ENCODE data around the gene AHCY. TPM values are rescaled to one million over a fixed set of nuclear protein-coding genes. Genes with fewer than 3 reads are reported as not detected.

Gene AHCY
- total RNA-seq, 1 experiment from 2014 or later, result 265 TPM

DNA sequence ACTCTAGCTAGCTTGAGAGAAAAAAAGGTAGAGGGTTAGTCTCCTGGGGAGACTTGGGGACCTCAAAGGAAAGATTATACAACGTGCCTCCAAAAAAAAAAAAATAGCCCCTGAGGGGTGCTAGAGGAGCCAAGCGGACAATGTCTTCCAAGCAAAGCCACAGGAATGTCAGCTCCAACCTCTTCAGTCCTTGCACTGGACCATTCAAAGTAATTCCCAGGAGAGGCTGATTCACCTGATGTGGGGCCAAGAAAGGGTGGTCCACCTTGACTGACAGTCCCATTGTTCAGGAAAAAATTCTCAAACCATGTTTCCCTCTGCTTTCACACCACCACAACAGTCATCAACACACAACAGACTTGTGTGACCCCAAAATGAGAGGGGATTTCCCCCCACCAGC is 31.2 kb downstream of the AHCY start:
- no TSS peak for BruUV-seq (replicated peaks)
- ChIA-PET CTCF (interaction anchor here (0.6 kb wide), 1 partner anchor 33 kb away, joined by 4 read pairs; no protein-coding TSS in a partner anchor), POLR2A (ENCODE audit: unreplicated experiment) (interaction anchor here (0.6 kb wide), 1 partner anchor 129 kb away, joined by 9 read pairs; no protein-coding TSS in a partner anchor)

GRCh38 chr20:34269996-34270627 is 33.0 kb downstream of the AHCY start:
- Histone ChIP-seq H3K9me2 (replicated peaks; ENCODE audit: low read length) (no peaks in the 10 kb centered on the region), H3K9ac (ENCODE audit: low read length) (no peak overlapping the region), H3K36me3 (ENCODE audit: low read depth, low read length) (peaks cover 11% of the 10 kb centered on the region; the same call in 1 of the 2 replicates), H3K4me1 (ENCODE audit: insufficient read depth, low read length) (no peaks in the 10 kb centered on the region), H3K27me3 (ENCODE audit: low read length) (no peaks in the 10 kb centered on the region), H3K27ac (ENCODE audit: low read length) (no peak overlapping the region), H3K4me2 (ENCODE audit: low read length) (no peak overlapping the region), H2AFZ (ENCODE audit: low read length) (no peak overlapping the region), H3K4me3 (ENCODE audit: low read length) (no peak overlapping the region), H4K20me1 (ENCODE audit: low read length) (no peaks in the 10 kb centered on the region), H3K9me3 (ENCODE audit: low read length) (no peaks in the 10 kb centered on the region), H3F3A (ENCODE audit: low read length, unreplicated experiment) (no peaks in the 10 kb centered on the region), H3K79me2 (ENCODE audit: low read length) (no peaks in the 10 kb centered on the region)
- ATAC-seq, result no peak
- POLR2A ChIA-PET (ENCODE audit: unreplicated experiment), result interaction anchor here (0.6 kb wide), 1 partner anchor 65 kb away, joined by 5 read pairs; no protein-coding TSS in a partner anchor
- intact Hi-C loops (cut with micrococcal nuclease), result no loop called here
- no peak for DNase-seq
- TF ChIP-seq EZH2 (IDR thresholded peaks at IDR 0.05; ENCODE audit: low read length, unreplicated experiment) (no peak), EZH2phosphoT487 (IDR thresholded peaks at IDR 0.05; ENCODE audit: borderline replicate concordance, low read length) (no peak)
- BruUV-seq (replicated peaks), result no TSS peak
- CTCF ChIA-PET, result interaction anchor here (0.7 kb wide), 1 partner anchor 98 kb away, joined by 6 read pairs; no protein-coding TSS in a partner anchor

More for the DNA sequence above, 31.2 kb downstream of the AHCY start:
- TF ChIP-seq EZH2 (IDR thresholded peaks at IDR 0.05; ENCODE audit: low read length, unreplicated experiment) (no peak), CTCF (conservative IDR thresholded peaks at IDR 0.05; ENCODE audit: low read depth, low read length) (no peak), EZH2phosphoT487 (IDR thresholded peaks at IDR 0.05; ENCODE audit: borderline replicate concordance, low read length) (no peak)
- H3F3A ChIP-seq (ENCODE audit: low read length, unreplicated experiment), result no peaks in the 10 kb centered on the region
- H3K4me3 ChIP-seq (ENCODE audit: low read length), result no peak overlapping the region
- no peak overlapping the region for H3K4me2 ChIP-seq (ENCODE audit: low read length)
- H3K9me2 ChIP-seq (replicated peaks; ENCODE audit: low read length), result no peaks in the 10 kb centered on the region
- no peak overlapping the region for H3K27ac ChIP-seq (ENCODE audit: low read length)
- ATAC-seq (no peak), DNase-seq (peak; percentile 16)
- H3K9ac ChIP-seq (ENCODE audit: low read length), result no peak overlapping the region
- H4K20me1 ChIP-seq (ENCODE audit: low read length), result no peaks in the 10 kb centered on the region
- H3K36me3 ChIP-seq (ENCODE audit: low read depth, low read length), result peaks cover 27% of the 10 kb centered on the region
- no peaks in the 10 kb centered on the region for H3K4me1 ChIP-seq (ENCODE audit: insufficient read depth, low read length)
- intact Hi-C loops (cut with micrococcal nuclease), result no loop called here
- H3K79me2 ChIP-seq (ENCODE audit: low read length), result no peaks in the 10 kb centered on the region
- H3K27me3 ChIP-seq (ENCODE audit: low read length), result no peaks in the 10 kb centered on the region
- no peak overlapping the region for H2AFZ ChIP-seq (ENCODE audit: low read length)
- no peaks in the 10 kb centered on the region for H3K9me3 ChIP-seq (ENCODE audit: low read length)

- Histone ChIP-seq H3K9me3 (ENCODE audit: low read length) (no peaks in the 10 kb centered on the region), H3K27ac (ENCODE audit: low read length) (no peak overlapping the region), H3K9ac (ENCODE audit: low read length) (no peak overlapping the region), H3K36me3 (ENCODE audit: low read depth, low read length) (peaks cover 7% of the 10 kb centered on the region; the same call in 1 of the 2 replicates), H3K4me1 (ENCODE audit: insufficient read depth, low read length) (no peaks in the 10 kb centered on the region), H3K79me2 (ENCODE audit: low read length) (no peaks in the 10 kb centered on the region), H3K4me3 (ENCODE audit: low read length) (no peak overlapping the region), H3K4me2 (ENCODE audit: low read length) (no peak overlapping the region), H4K20me1 (ENCODE audit: low read length) (no peaks in the 10 kb centered on the region), H3K27me3 (ENCODE audit: low read length) (no peaks in the 10 kb centered on the region), H3F3A (ENCODE audit: low read length, unreplicated experiment) (no peaks in the 10 kb centered on the region), H3K9me2 (replicated peaks; ENCODE audit: low read length) (no peaks in the 10 kb centered on the region), H2AFZ (ENCODE audit: low read length) (no peak overlapping the region)
- intact Hi-C loops (cut with micrococcal nuclease), result no loop called here
- DNase-seq (no peak), ATAC-seq (no peak)
- ChIA-PET CTCF (no interaction called here), POLR2A (ENCODE audit: unreplicated experiment) (no interaction called here)
- no peak for TF ChIP-seq EZH2 (IDR thresholded peaks at IDR 0.05; ENCODE audit: low read length, unreplicated experiment)
- no peak for TF ChIP-seq CTCF (conservative IDR thresholded peaks at IDR 0.05; ENCODE audit: low read depth, low read length)
- no peak for TF ChIP-seq EZH2phosphoT487 (IDR thresholded peaks at IDR 0.05; ENCODE audit: borderline replicate concordance, low read length)
- no TSS peak for BruUV-seq (replicated peaks)
Measured at GRCh38 chr20:34268851-34269636, 34.1 kb downstream of the AHCY start.

All from PC-3 (cell line).